Fibroblast of lung (primary cell): ENCODE data around the gene SLC35G1. TPM values are rescaled to one million over a fixed set of nuclear protein-coding genes. Genes with fewer than 3 reads are reported as not detected.

Source experiments
- DNase-seq, 2 donors: peaks; one replicate each; pipeline versions ENCODE4 v3.0.0 to v3.0.0-alpha.2; 2010; ENCODE audit warnings: low read depth in 2 of 2
- H2AFZ ChIP-seq: 2 replicates; pipeline ENCODE4 v1.5.1; 2012; ENCODE audit warnings: low read length, control low read depth, inconsistent platforms
- H3K27ac ChIP-seq: 2 replicates; pipeline ENCODE4 v1.5.1; 2011; ENCODE audit warnings: low read length, control low read depth; ENCODE audit not compliant: insufficient read depth
- H3K27me3 ChIP-seq: 2 replicates; pipeline ENCODE4 v1.5.1; 2011; ENCODE audit warnings: mild to moderate bottlenecking, low read length; ENCODE audit not compliant: control insufficient read depth, insufficient read depth
- H3K36me3 ChIP-seq: 2 replicates; pipeline ENCODE4 v1.5.1; 2011; ENCODE audit warnings: low read length; ENCODE audit not compliant: control insufficient read depth, insufficient read depth
- H3K4me1 ChIP-seq: 2 replicates; pipeline ENCODE4 v1.5.1; 2011; ENCODE audit warnings: low read length; ENCODE audit not compliant: control insufficient read depth, insufficient read depth; ENCODE audit errors: extremely low read depth
- H3K4me2 ChIP-seq: 2 replicates; pipeline ENCODE4 v1.5.1; 2011; ENCODE audit warnings: low read length, control low read depth; ENCODE audit not compliant: insufficient read depth; ENCODE audit errors: extremely low read depth
- H3K4me3 ChIP-seq, 4 experiments: fragments of 200-600 bp in 1 of 4; sonication (generic) in 1 of 4; replicated peaks in 1 of 4; 2 replicates each; pipeline ENCODE4 v1.5.1; 2011 to 2016; ENCODE audit warnings: low read length in 4 of 4, low read depth in 3 of 4, mild to moderate bottlenecking in 3 of 4, control low read depth in 2 of 4, inconsistent platforms in 1 of 4, mixed read lengths in 1 of 4; ENCODE audit not compliant: insufficient read depth in 1 of 4; ENCODE audit errors: control extremely low read depth in 1 of 4
- H3K79me2 ChIP-seq: 2 replicates; pipeline ENCODE4 v1.5.1; 2012; ENCODE audit warnings: mild to moderate bottlenecking, low read length, inconsistent platforms; ENCODE audit not compliant: control insufficient read depth, insufficient read depth
- H3K9ac ChIP-seq: 2 replicates; pipeline ENCODE4 v1.5.1; 2011; ENCODE audit warnings: mild to moderate bottlenecking, low read length, control low read depth; ENCODE audit not compliant: insufficient read depth
- H3K9me3 ChIP-seq: 2 replicates; pipeline ENCODE4 v1.5.1; 2012; ENCODE audit warnings: low read depth, low read length; ENCODE audit not compliant: control insufficient read depth, insufficient read depth
- H4K20me1 ChIP-seq: 2 replicates; pipeline ENCODE4 v1.5.1; 2011; ENCODE audit warnings: low read length; ENCODE audit not compliant: control insufficient read depth, insufficient read depth; ENCODE audit errors: extremely low read depth
- EZH2 ChIP-seq: IDR thresholded peaks from 2 replicates; pipeline ENCODE4 v1.5.1; 2012; ENCODE audit warnings: low read length, control low read depth, mild to moderate bottlenecking; ENCODE audit errors: missing control alignments
- polyA plus RNA-seq, 2 donors: library from polyadenylated mRNA; depleted of rRNA in 1 of 2; stranded (reverse) in 1 of 2; unstranded in 1 of 2; fragments of >200 nt; gene quantifications; 2 replicates each; pipeline ENCODE4 v1.2.1, GENCODE V29; 2011 to 2012; ENCODE audit warnings: missing spikeins in 1 of 2
- total RNA-seq: library from RNA; depleted of rRNA; stranded (reverse); fragments of >200 nt; gene quantifications from 2 replicates; pipeline ENCODE4 v1.2.1, GENCODE V29; 2014
- TF ChIP-seq, protein P1 (sequence below), 2 donors: IDR thresholded peaks in 1 of 2; conservative IDR thresholded peaks in 1 of 2; 1 replicate in 1 of 2; 2 replicates in 1 of 2; pipeline ENCODE4 v1.5.1; 2011 to 2012; ENCODE audit warnings: low read length in 2 of 2, control low read depth in 1 of 2, inconsistent platforms in 1 of 2, low read depth in 1 of 2, mild to moderate bottlenecking in 1 of 2

Gene SLC35G1
- total and polyA plus RNA-seq, 2 donors (not counting 1 experiment from before 2014, with no cell fraction given), result 4.0 to 8.1 TPM

DNA sequence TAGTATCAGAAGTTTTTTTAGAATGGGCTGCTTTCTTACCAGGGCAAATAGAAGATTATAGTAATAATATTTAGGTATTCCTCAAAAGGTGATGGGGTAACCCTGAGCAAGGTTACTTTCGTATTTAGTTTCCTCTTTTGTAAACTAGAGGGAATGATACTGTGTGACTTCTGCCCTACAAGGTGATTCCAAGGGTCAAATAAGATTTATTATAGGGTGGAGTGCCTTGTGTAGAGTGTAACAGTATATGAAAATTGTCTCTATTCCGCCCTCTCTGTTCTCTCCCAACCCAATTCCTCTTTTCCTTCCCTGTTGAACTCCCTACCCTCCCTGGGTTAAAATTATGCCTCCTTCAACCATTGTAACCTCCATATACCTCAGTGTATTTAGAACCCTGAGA, 5.3 kb downstream of the SLC35G1 start:
- H3K4me3 ChIP-seq, result no peak overlapping the region
- H3K27ac ChIP-seq, result no peak overlapping the region
- no peak overlapping the region for H2AFZ ChIP-seq
- no peak overlapping the region for H3K4me2 ChIP-seq
- no peaks in the 10 kb centered on the region for H3K79me2 ChIP-seq
- H3K36me3 ChIP-seq, result no peaks in the 10 kb centered on the region
- H4K20me1 ChIP-seq, result no peaks in the 10 kb centered on the region
- no peak overlapping the region for H3K9ac ChIP-seq
- H3K27me3 ChIP-seq, result no peaks in the 10 kb centered on the region
- H3K9me3 ChIP-seq, result no peaks in the 10 kb centered on the region
- TF ChIP-seq EZH2, result no peak
- TF ChIP-seq, protein P1, sequence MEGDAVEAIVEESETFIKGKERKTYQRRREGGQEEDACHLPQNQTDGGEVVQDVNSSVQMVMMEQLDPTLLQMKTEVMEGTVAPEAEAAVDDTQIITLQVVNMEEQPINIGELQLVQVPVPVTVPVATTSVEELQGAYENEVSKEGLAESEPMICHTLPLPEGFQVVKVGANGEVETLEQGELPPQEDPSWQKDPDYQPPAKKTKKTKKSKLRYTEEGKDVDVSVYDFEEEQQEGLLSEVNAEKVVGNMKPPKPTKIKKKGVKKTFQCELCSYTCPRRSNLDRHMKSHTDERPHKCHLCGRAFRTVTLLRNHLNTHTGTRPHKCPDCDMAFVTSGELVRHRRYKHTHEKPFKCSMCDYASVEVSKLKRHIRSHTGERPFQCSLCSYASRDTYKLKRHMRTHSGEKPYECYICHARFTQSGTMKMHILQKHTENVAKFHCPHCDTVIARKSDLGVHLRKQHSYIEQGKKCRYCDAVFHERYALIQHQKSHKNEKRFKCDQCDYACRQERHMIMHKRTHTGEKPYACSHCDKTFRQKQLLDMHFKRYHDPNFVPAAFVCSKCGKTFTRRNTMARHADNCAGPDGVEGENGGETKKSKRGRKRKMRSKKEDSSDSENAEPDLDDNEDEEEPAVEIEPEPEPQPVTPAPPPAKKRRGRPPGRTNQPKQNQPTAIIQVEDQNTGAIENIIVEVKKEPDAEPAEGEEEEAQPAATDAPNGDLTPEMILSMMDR (conservative IDR thresholded peaks at IDR 0.05 in 1 of 2, IDR thresholded peaks at IDR 0.05 in 1 of 2; ENCODE audit: low read depth in 1 of 2, low read length in 2 of 2), result no peak
- H3K4me1 ChIP-seq, result no peaks in the 10 kb centered on the region
- no peak for DNase-seq

DNA sequence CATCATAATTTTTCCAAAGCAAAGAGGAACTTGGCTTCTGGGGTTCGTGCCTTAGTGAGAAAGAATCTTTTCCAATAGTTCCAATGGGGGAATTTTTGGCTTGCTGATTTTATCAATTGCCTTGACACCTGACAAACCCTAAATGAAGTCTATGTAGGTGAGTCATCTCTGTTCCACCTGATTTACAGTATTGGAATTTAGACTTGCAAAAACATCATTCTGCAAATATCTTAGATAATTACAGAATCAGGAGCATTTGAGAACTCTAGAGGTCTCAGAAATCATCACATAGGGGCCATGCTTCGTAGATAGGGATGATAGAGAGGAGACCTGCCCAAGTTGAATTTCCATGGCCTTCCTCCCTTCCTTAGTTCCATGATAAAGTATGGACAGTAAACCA, 9.3 kb downstream of the SLC35G1 start:
- no peak for TF ChIP-seq EZH2
- TF ChIP-seq, protein P1 (conservative IDR thresholded peaks at IDR 0.05 in 1 of 2, IDR thresholded peaks at IDR 0.05 in 1 of 2; ENCODE audit: low read depth in 1 of 2, low read length in 2 of 2), result no peak
- peak in 1 of 2 donors; percentile 9 for DNase-seq
- Histone ChIP-seq H3K9ac (no peak overlapping the region), H3K4me2 (no peak overlapping the region), H3K36me3 (no peaks in the 10 kb centered on the region), H4K20me1 (no peaks in the 10 kb centered on the region), H3K27me3 (no peaks in the 10 kb centered on the region), H3K9me3 (no peaks in the 10 kb centered on the region), H2AFZ (no peak overlapping the region), H3K4me1 (no peaks in the 10 kb centered on the region), H3K4me3 (no peak overlapping the region), H3K79me2 (no peaks in the 10 kb centered on the region), H3K27ac (no peak overlapping the region)

DNA sequence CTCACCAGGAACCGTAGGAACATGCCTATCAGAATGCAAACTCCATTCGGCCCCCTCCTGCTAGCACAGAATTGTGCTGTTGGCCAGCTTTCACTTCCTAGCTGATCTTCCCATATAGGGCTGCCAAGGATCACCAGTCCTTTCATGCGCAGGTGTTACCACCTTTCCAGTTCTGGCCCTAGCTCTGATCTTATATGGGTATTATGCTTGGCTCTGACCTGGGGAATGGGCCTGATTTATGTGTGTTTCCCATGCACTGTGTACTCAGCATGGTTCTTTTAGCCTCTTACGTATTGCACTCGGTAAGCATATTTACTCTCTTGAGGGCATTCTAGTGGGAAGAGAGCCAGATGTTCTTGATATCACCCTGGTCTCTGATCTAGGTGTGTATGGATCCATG, 11.1 kb downstream of the SLC35G1 start:
- Histone ChIP-seq H2AFZ (no peak overlapping the region), H3K4me3 (no peak overlapping the region), H3K4me1 (no peaks in the 10 kb centered on the region), H3K9ac (no peak overlapping the region), H3K4me2 (no peak overlapping the region), H4K20me1 (no peaks in the 10 kb centered on the region), H3K36me3 (no peaks in the 10 kb centered on the region), H3K79me2 (no peaks in the 10 kb centered on the region), H3K27me3 (no peaks in the 10 kb centered on the region), H3K9me3 (no peaks in the 10 kb centered on the region), H3K27ac (no peak overlapping the region)
- no peak for TF ChIP-seq EZH2
- TF ChIP-seq, protein P1 (conservative IDR thresholded peaks at IDR 0.05 in 1 of 2, IDR thresholded peaks at IDR 0.05 in 1 of 2; ENCODE audit: low read depth in 1 of 2, low read length in 2 of 2), result no peak
- no peak for DNase-seq
